Right lobe of liver (tissue), 6 donors: ENCODE measurements around the gene NFE2L3. TPM values are rescaled to one million over a fixed set of nuclear protein-coding genes. Genes with fewer than 3 reads are reported as not detected.
"Not testable (repeated sequence)": the region's sequence is repeated elsewhere in the genome, so short reads cannot be mapped to it uniquely, and the experiment has no call there.

Experiments used
- ATAC-seq, 4 donors: fragments of 200-7000 bp; cut with Tn5 transposase; one replicate each; pipeline ENCODE4 v1.9.1; 2020; ENCODE audit warnings: mild to moderate bottlenecking in 4 of 4, moderate library complexity in 4 of 4
- DNase-seq, 3 donors: peaks; one replicate each; pipeline ENCODE4 v3.0.0-alpha.2; 2020
- H3K27ac ChIP-seq, 3 donors: fragments of 200-600 bp; one replicate each; pipeline ENCODE4 v1.8.0; 2022
- H3K27me3 ChIP-seq, 2 donors: fragments of 200-600 bp; one replicate each; pipeline ENCODE4 v1.8.0; 2022
- H3K36me3 ChIP-seq, 4 donors: fragments of 200-600 bp; sonication (generic) in 1 of 4; one replicate each; pipeline versions ENCODE4 v1.5.1 to v1.8.0; 2017 to 2022; ENCODE audit warnings: control low read depth in 1 of 4
- H3K4me1 ChIP-seq, 4 donors: fragments of 200-600 bp; sonication (generic) in 1 of 4; one replicate each; pipeline versions ENCODE4 v1.5.1 to v1.8.0; 2017 to 2022; ENCODE audit warnings: control low read depth in 1 of 4
- H3K4me3 ChIP-seq, 3 donors: fragments of 200-600 bp; one replicate each; pipeline ENCODE4 v1.8.0; 2022
- H3K9me3 ChIP-seq, 4 donors: fragments of 200-600 bp; sonication (generic) in 1 of 4; one replicate each; pipeline versions ENCODE4 v1.5.1 to v1.8.0; 2017 to 2022; ENCODE audit warnings: control low read depth in 1 of 4
- POLR2A ChIP-seq: fragments of 450-650 bp; IDR thresholded peaks from one replicate; pipeline ENCODE4 v1.6.1; 2017; ENCODE audit warnings: antibody characterized with exemption, mild to moderate bottlenecking
- WGBS: methylation state at CpG from one replicate; pipeline ENCODE4 v1.1.6; 2018; ENCODE audit warnings: low coverage, low lambda C conversion rate; ENCODE audit not compliant: insufficient coverage; ENCODE audit errors: missing lambda C conversion rate; 5-methylcytosine and 5-hydroxymethylcytosine counted together
- intact Hi-C, 2 donors: fragments of 100-400 bp; cut with DNase I; formaldehyde crosslinking; loops; one replicate each; pipeline versions ENCODE4 v1.11.2 to v1.14.1; 2022
- total RNA-seq, 6 experiments: library from RNA; depleted of rRNA in 2 of 6; stranded (reverse); fragments of >200 nt in 2 of 6; fragmentation: NEBNext Ultra II Directional in 3 of 6; extraction: Animal tissue kit (Norgen Biotek cat#: 25700) in 3 of 6; gene quantifications; one replicate each; pipeline versions ENCODE4 v1.1.0 to v1.2.4, GENCODE V29; 2016 to 2023
- TF ChIP-seq, protein P1 (sequence below), 4 donors: fragments of 200-600 bp in 3 of 4; fragments of 450-650 bp in 1 of 4; IDR thresholded peaks; one replicate each; pipeline versions ENCODE4 v1.5.1 to v1.8.0; 2016 to 2022; ENCODE audit warnings: antibody characterized with exemption in 4 of 4, mild to moderate bottlenecking in 2 of 4
- donor health status: DM: no; HTN: yes; CAD: no.
- donor health status: DM: no; HTN: no; CAD: no.
- donor health status: DM: no; HTN: no; CAD: no.
- donor health status: DM: no; HTN: yes; CAD: no.
- donor health status: DM: no; HTN: yes; CAD: no.

The NFE2L3 gene
- total RNA-seq, 6 experiments from 2014 or later: 0.13 to 2.0 (median 0.54) TPM

DNA sequence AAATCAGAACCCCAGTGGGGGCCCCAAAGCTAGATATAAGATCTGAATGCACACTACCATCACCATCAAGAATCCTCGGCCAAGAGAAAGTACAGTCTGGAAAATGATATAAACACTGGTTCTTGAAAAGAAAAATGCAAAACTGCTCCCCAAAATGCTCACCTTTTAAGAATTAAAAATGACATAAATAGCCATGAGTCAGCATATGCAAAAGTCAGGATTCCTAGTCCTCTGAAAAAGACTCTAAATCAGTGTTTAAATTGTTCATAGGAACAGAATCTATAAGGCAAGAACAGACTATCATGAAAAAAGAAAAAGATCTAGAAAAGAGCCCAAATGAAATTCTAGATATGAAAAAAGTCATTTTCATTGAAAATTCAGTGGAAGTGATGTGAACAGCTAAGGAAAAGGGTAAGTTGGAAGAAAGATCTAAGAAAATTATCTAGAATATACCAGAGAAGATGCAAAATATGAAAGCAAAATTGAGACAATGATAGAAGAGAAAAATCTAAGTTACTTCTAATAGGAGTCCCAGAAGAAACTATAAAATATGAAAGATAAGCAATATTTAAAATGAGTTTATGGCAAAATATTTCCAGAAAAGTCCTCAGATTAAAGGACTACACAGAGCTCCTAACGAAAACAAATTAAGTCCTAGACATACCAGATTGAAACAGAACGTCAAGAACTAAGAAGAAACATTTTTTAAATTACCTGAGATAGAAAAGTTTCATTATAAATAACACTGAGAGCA is 29.7 kb downstream of the NFE2L3 start:
- TF ChIP-seq, protein P1, sequence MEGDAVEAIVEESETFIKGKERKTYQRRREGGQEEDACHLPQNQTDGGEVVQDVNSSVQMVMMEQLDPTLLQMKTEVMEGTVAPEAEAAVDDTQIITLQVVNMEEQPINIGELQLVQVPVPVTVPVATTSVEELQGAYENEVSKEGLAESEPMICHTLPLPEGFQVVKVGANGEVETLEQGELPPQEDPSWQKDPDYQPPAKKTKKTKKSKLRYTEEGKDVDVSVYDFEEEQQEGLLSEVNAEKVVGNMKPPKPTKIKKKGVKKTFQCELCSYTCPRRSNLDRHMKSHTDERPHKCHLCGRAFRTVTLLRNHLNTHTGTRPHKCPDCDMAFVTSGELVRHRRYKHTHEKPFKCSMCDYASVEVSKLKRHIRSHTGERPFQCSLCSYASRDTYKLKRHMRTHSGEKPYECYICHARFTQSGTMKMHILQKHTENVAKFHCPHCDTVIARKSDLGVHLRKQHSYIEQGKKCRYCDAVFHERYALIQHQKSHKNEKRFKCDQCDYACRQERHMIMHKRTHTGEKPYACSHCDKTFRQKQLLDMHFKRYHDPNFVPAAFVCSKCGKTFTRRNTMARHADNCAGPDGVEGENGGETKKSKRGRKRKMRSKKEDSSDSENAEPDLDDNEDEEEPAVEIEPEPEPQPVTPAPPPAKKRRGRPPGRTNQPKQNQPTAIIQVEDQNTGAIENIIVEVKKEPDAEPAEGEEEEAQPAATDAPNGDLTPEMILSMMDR (IDR thresholded peaks at IDR 0.05): no peak
- no peak for TF ChIP-seq POLR2A
- Histone ChIP-seq H3K27me3 (no peaks in the 10 kb centered on the region), H3K36me3 (no peaks in the 10 kb centered on the region), H3K4me1 (peaks cover 0 to 23% (median 0%) of the 10 kb centered on the region in 4 donors), H3K9me3 (no peaks in the 10 kb centered on the region), H3K27ac (no peak overlapping the region), H3K4me3 (no peak overlapping the region)
- intact Hi-C loops: no loop called here
- ATAC-seq: no peak
- 62% methylated on average over 3 of the region's 3 CpGs for WGBS
- DNase-seq: no peak

DNA sequence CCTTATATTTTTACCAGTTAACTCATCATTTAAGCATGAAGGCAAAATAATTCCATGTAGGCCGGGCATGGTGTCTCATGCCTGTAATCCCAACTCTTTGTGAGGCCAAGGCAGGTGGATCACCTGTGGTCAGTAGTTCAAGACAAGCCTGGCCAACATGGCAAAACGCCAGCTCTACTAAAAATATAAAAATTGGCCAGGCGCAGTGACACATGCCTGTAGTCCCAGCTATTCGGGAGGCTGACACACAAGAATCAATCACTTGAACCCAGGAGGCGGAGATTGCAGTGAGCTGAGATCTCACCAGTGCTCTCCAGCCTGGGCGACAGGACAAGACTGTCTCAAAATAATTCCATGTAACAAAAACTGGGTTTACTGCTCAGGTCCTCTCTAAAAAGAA is 30.3 kb downstream of the NFE2L3 start:
- peaks cover 0 to 23% (median 0%) of the 10 kb centered on the region in 4 donors for H3K4me1 ChIP-seq
- TF ChIP-seq POLR2A: peak; percentile 15
- TF ChIP-seq, protein P1 (IDR thresholded peaks at IDR 0.05): no peak
- DNase-seq (no peak), ATAC-seq (peak in 2 of 4 donors; percentile 14 to 16)
- WGBS: 55% methylated on average over 6 of the region's 6 CpGs
- no peak overlapping the region for H3K27ac ChIP-seq
- no peaks in the 10 kb centered on the region for H3K27me3 ChIP-seq
- no peaks in the 10 kb centered on the region for H3K9me3 ChIP-seq
- H3K4me3 ChIP-seq: no peak overlapping the region
- peaks cover 0 to under 1% (median 0%) of the 10 kb centered on the region in 4 donors for H3K36me3 ChIP-seq
- intact Hi-C loops: no loop called here

DNA sequence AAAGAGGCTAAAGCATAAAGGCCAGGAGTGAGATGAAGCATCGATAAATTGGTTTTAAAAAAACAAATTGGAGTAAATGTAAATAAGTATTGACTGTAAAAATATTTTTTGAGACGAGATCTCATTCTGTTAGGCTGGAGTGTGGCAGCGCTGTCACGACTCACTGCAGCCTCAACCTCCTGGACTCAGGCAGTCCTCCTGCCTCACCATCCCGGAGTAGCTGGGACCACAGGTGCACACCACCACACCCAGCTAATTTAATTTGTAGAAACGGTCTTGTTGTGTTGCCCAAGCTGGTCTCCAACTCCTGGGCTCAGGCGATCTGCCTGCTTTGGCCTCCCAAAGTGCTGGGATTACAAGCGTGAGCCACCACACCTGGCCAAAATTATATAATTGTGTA is 30.7 kb downstream of the NFE2L3 start:
- no peak overlapping the region for H3K27ac ChIP-seq
- no peak overlapping the region for H3K4me3 ChIP-seq
- intact Hi-C loops: no loop called here
- peak; percentile 5 to 26 (median 12) for ATAC-seq
- DNase-seq: no peak
- peaks cover 0 to 27% (median 1%) of the 10 kb centered on the region in 4 donors for H3K4me1 ChIP-seq
- TF ChIP-seq, protein P1 (IDR thresholded peaks at IDR 0.05): no peak
- TF ChIP-seq POLR2A: no peak
- H3K36me3 ChIP-seq: peaks cover 0 to 4% (median 0%) of the 10 kb centered on the region in 4 donors
- WGBS: 64% methylated on average over 8 of the region's 8 CpGs
- H3K9me3 ChIP-seq: no peaks in the 10 kb centered on the region
- H3K27me3 ChIP-seq: no peaks in the 10 kb centered on the region

DNA sequence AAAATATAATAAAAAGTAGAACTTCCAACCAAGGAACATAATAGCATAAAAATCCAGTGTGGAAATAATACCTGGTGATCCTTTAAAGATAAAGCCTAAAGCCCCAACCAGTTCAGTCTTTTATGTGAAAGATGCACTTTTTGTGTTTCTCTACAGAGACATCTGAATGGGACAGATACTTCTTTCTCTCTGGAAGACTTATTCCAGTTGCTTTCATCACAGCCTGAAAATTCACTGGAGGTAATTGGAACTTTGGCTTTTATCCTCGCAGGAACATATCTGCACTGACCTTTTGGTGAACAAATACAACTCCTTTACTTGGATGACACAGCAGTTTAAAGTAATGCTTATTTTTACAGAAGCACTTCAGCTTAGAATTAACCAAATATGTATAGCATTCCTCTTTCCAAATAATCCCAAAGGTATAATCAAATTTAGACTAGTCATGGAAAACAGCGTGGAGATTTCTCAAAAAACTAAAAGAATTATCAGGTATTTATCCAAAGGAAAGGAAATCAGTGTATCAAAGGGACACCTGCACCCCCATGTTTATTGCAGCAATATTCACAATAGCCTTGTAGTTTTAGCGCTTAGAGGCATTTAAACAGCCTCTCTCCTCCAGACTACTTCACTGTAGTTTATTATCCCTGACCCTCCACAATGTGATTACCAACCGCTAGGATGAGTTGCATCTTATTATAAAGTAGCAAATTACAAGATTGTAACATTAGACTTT is 31.7 kb downstream of the NFE2L3 start:
- ATAC-seq (peak; percentile 4 to 40 (median 12)), DNase-seq (no peak)
- no peak overlapping the region for H3K27ac ChIP-seq
- peaks cover 0 to 10% (median under 1%) of the 10 kb centered on the region in 4 donors for H3K36me3 ChIP-seq
- no peaks in the 10 kb centered on the region for H3K9me3 ChIP-seq
- TF ChIP-seq POLR2A: peak; percentile 6
- TF ChIP-seq, protein P1 (IDR thresholded peaks at IDR 0.05): no peak
- intact Hi-C loops: no loop called here
- H3K4me3 ChIP-seq: no peak overlapping the region
- no peaks in the 10 kb centered on the region for H3K27me3 ChIP-seq
- WGBS: 62% methylated on average over 4 of the region's 4 CpGs
- H3K4me1 ChIP-seq: peaks cover 0 to 27% (median 3%) of the 10 kb centered on the region in 4 donors

DNA sequence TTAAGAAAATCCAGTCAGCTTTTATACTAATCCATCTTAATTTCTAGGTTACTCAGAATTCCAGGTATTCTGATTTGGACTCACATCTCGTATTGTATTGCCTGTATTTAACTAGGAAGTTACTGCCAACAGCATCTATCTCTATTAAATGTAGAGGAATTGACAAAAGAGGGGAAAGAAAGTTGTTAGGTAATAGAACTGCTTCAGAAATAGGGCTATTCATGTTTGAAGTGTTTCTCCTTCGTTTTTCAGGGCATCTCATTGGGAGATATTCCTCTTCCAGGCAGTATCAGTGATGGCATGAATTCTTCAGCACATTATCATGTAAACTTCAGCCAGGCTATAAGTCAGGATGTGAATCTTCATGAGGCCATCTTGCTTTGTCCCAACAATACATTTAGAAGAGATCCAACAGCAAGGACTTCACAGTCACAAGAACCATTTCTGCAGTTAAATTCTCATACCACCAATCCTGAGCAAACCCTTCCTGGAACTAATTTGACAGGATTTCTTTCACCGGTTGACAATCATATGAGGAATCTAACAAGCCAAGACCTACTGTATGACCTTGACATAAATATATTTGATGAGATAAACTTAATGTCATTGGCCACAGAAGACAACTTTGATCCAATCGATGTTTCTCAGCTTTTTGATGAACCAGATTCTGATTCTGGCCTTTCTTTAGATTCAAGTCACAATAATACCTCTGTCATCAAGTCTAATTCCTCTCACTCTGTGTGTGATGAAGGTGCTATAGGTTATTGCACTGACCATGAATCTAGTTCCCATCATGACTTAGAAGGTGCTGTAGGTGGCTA is 32.5 kb downstream of the NFE2L3 start:
- DNase-seq, H3K4me3 ChIP-seq, H3K9me3 ChIP-seq, H3K27ac ChIP-seq, H3K27me3 ChIP-seq, intact Hi-C loops, ATAC-seq: not testable (repeated sequence)
- Histone ChIP-seq H3K4me1 (peaks cover 0 to 31% (median 3%) of the 10 kb centered on the region in 4 donors), H3K36me3 (peaks cover 0 to 18% (median 5%) of the 10 kb centered on the region in 4 donors)
- WGBS: 65% methylated on average over 4 of the region's 4 CpGs
